Measurements from ENCODE around the gene LCE1E. TPM values are rescaled to one million over a fixed set of nuclear protein-coding genes. Genes with fewer than 3 reads are reported as not detected.

LCE1E gene
- total and polyA plus RNA-seq, 8 donors, result not detected

- TF ChIP-seq EP300 (IDR thresholded peaks at IDR 0.05) (no peak), POLR2AphosphoS5 (IDR thresholded peaks at IDR 0.05) (no peak), POLR2A (IDR thresholded peaks at IDR 0.05) (no peak), CTCF (IDR thresholded peaks at IDR 0.05) (no peak)
- intact Hi-C loops (cut with DNase I; ENCODE audit: low total_unique reads), result no loop called here
- no peaks in the 10 kb centered on the region for H3K9me3 ChIP-seq
- no peaks in the 10 kb centered on the region for H3K36me3 ChIP-seq
- peaks cover 0 to 21% (median 0%) of the 10 kb centered on the region in 3 donors for H3K27me3 ChIP-seq
- H3K4me3 ChIP-seq, result no peak overlapping the region
- WGBS, 5 donors, result 69 to 83% (median 82%) methylated on average over 4 of the region's 4 CpGs
- H3K27ac ChIP-seq, result no peak overlapping the region
- no peaks in the 10 kb centered on the region for H3K4me1 ChIP-seq
- DNase-seq, result peak in 1 of 2 donors; percentile 9
Observed at GRCh38 chr1:152758636-152759035, 27.4 kb upstream of the LCE1E start.

GRCh38 chr1:152759453-152760173, 26.4 kb upstream of the LCE1E start:
- intact Hi-C loops (cut with DNase I; ENCODE audit: low total_unique reads), result no loop called here
- WGBS, 5 donors, result 75 to 87% (median 85%) methylated on average over 7 to 8 of the region's 8 CpGs
- no peak for DNase-seq

GRCh38 chr1:152760551-152761190, 25.4 kb upstream of the LCE1E start:
- 90 to 94% (median 93%) methylated on average over 20 to 31 of the region's 31 CpGs for WGBS, 5 donors
- intact Hi-C loops (cut with DNase I; ENCODE audit: low total_unique reads), result no loop called here

More at GRCh38 chr1:152759453-152760173, 26.4 kb upstream of the LCE1E start:
- Histone ChIP-seq H3K9me3 (no peaks in the 10 kb centered on the region), H3K27ac (no peak overlapping the region), H3K36me3 (no peaks in the 10 kb centered on the region), H3K4me3 (no peak overlapping the region), H3K27me3 (peaks cover 0 to 19% (median 0%) of the 10 kb centered on the region in 3 donors), H3K4me1 (no peaks in the 10 kb centered on the region)
- TF ChIP-seq EP300 (IDR thresholded peaks at IDR 0.05), result no peak
- no peak for TF ChIP-seq CTCF (IDR thresholded peaks at IDR 0.05)
- no peak for TF ChIP-seq POLR2AphosphoS5 (IDR thresholded peaks at IDR 0.05)
- no peak for TF ChIP-seq POLR2A (IDR thresholded peaks at IDR 0.05)

More at GRCh38 chr1:152760551-152761190, 25.4 kb upstream of the LCE1E start:
- no peak for TF ChIP-seq POLR2A (IDR thresholded peaks at IDR 0.05)
- no peak for TF ChIP-seq CTCF (IDR thresholded peaks at IDR 0.05)
- TF ChIP-seq POLR2AphosphoS5 (IDR thresholded peaks at IDR 0.05), result no peak
- TF ChIP-seq EP300 (IDR thresholded peaks at IDR 0.05), result no peak
- no peaks in the 10 kb centered on the region for H3K36me3 ChIP-seq
- no peaks in the 10 kb centered on the region for H3K9me3 ChIP-seq
- no peaks in the 10 kb centered on the region for H3K4me1 ChIP-seq
- H3K27me3 ChIP-seq, result peaks cover 0 to 19% (median 0%) of the 10 kb centered on the region in 3 donors
- no peak overlapping the region for H3K4me3 ChIP-seq
- DNase-seq, result no peak
- H3K27ac ChIP-seq, result no peak overlapping the region

Data from stomach (tissue), 9 donors.